Stimulated activated CD8-positive, alpha-beta memory T cell treated with anti-CD3 and anti-CD28 coated beads, Interleukin-15, amount 100 ng/mL, for 24 hours (primary cell): ENCODE results near the gene INSIG1.

ENCODE experiments used
- DNase-seq: peaks from one replicate; pipeline ENCODE4 v3.0.0-alpha.2; 2020; ENCODE audit warnings: low read depth

INSIG1 gene

DNA sequence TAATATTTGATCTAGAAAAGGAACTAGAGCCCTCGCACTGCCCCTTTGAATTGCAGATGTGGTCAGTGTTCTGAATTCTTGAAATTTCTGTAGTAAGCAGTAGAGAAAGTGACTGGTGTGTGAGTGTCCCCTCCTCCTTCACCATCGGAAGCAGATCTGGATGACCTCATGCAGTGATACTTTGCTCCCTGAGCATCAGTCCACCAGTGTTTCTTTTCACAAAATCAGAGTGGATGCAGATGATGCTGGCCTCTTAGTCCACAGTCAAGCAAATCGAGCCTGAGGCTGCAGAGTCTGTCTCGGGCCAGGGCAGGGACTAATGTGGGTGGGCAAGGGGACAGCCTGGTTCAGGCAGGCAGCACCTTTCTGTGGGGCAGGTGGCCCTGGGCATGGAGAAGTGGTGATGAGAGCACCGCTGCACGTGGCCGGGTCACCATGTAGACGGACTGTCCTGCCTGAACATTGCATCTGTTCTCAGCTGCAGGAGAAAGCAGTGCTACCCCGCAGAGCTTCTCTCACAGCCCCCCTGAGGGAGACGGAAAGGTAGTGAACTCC, 5.4 kb downstream of the INSIG1 start:
- no peak for DNase-seq

DNA sequence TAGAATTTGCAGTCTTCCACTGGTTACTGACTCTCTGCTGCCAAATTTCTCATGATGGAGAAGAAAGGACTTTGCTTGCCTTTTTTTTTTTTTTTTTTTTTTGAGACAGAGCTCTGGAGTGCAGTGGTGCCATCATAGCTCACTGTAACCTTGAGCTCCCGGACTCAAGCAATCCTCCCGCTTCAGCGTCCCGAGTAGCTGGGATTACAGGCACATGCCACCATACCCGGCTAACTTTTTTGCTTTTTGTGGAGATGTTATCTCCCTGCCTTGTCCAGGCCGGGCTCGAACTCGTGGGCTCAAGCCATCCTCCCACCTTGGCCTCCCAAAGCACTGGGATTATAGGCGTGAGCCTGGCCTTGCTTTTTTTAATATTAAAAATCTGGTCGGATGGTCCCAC, 6.2 kb downstream of the INSIG1 start:
- DNase-seq, result no peak

- DNase-seq, result no peak
Measured at GRCh38 chr7:155305231-155305904, 7.7 kb downstream of the INSIG1 start.

GRCh38 chr7:155306673-155307470, 9.2 kb downstream of the INSIG1 start:
- no peak for DNase-seq

- no peak for DNase-seq
Measured at GRCh38 chr7:155308330-155309020, 10.8 kb downstream of the INSIG1 start.

GRCh38 chr7:155309021-155309338, 11.3 kb downstream of the INSIG1 start:
- DNase-seq, result no peak

DNA sequence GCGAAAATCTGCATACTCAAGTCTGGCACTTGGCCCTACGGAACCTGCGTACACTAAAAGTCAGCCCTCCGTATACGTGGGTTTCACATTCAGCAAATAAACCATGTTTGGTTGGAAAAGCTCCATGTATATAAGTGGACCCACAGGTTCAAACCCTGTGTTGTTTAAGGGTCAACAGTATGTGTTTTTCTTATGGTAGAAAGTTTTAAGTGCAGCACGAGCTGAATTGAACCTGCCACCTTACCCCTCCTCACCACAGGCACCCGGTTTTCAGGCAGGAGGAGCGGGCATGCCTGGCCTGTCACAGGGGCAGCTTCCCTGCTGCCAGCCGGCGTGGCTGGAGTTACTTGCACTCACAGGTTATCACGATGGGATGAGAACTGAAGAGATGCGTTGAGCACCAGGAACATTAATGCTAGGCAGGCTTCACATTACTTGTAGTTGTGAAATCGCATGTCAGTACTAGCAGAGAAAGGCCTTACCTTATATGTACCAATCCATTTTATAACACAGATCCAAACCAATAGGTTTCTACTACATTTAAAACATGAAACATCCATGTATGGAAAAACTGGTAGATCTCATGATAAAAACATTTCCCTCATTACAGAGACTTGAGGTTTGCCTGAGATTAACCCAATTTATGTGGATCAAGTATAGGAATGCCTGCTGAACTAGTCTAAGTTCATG, 12.9 kb downstream of the INSIG1 start:
- DNase-seq, result no peak

DNA sequence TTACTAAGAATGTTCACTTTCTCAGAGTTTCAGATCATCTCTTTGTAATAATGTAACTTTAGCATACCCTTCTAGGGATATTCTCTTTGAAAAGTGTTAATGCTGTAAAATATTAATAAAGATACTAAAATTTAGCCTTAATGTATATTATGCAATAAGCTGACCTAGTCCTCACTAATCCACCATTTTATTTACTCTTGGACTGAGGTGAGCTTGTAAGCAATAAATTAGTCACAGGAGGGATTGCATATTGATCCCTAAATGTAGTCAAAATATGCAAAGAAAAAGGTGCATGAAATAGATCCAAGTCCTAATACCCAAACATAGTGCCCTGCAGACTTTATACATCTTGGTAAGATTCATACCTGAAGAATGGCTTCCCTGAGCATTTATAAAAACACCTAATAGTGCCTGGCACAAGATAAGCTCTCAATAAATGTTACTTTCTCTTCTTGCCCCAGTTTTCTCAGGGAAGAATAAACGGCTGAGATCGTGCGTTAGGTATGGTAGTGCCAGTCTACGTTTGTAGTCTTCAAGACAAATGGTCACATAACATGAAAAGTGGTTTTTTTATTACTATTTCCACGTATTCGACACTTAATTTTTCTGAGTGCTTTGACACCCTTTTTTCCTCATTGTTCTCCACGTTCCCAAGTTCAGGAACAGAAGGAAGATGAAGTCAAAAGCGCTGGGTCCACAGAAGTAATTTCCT, 14.3 kb downstream of the INSIG1 start:
- no peak for DNase-seq

DNA sequence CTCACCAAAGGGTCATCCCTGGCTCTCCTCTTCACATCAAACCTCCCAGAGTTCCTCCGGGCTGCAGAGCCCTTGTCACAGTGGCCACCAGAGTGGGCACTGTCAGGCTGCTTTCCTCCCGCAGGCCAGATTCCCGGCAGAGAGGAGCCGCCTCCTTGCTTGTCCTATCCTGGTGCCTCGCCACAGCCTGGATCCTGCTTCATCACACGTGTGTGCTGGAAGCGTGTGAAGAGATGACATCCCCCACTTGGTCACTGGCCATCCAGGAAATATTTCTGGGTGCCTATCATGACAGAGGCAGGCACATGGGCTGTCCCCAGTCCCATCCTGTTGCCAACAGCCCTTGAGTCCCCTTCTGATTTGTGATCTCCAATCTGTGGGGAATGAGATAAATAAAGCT, 15.0 kb downstream of the INSIG1 start:
- DNase-seq, result no peak

DNA sequence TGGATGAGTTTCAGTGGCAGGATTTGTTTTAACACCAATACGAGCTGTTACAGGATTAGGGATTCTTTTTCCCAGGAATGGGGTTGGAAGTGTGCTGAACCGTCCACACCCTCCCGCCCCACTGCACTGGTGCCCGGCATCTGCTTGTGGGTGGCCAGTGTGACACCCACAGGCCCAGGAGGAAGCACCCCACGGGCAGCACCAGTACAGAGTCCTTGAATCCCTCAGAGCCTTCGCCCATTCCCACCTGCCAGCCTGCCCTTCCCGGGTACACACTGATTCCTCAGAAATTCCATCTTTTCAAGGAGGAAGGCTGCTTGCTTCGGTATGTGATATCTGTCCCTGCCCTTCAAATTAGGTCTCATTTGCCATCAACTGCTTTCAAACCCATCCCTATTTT, 15.4 kb downstream of the INSIG1 start:
- no peak for DNase-seq

DNA sequence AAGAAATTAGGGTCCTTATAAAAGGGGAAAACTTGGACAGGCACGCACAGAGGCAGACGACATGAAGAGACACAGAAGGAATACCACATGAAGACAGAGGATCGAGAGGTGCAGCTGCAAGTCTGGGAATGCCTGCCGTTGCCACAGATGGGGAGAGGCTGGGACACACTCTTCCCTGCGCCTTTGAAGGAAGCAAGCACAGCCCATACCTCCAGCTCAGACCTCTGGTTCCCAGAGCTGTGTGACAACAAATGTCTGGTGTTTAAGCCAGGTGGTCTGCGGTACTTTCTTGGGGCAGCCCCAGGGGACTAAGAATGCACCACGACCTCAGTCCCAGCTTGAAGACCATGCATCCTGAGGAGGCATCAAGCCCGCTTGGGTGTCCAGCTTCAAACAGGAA, 18.3 kb downstream of the INSIG1 start:
- no peak for DNase-seq

GRCh38 chr7:155316427-155317113, 18.9 kb downstream of the INSIG1 start:
- DNase-seq, result no peak

DNA sequence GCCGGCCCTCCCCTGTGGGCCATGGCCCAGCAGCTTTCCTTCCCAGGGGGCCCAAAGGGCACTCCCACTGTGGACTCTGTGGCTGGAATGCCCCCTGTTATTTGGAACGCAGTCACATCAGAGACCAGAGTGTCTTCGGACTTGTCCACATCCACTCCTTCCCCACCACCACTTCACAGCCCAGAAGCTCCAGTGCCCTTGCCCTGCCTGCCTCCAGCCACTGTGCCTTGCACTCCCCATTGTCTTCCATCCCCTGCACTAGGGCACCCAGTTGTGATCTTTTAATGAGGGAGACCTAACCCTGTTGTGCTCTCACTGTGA, 19.4 kb downstream of the INSIG1 start:
- DNase-seq, result no peak

DNA sequence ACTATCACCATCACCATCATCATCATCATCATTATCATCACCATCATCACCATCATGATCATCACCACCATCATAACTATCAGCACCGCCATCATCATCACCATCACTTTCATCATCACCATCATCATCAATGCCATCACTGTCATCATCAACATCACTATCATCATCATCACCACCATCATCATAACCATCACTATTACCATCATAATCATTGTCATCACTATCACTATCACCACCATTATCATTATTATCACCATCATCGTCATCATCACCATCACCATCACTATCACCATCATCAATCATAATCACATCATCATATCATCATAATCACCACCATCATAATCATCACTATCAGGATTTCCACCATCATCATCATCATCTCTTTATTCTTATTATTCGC, 20.6 kb downstream of the INSIG1 start:
- DNase-seq, result no peak

GRCh38 chr7:155322530-155322929, 24.9 kb downstream of the INSIG1 start:
- DNase-seq, result no peak

- no peak for DNase-seq
Measured at GRCh38 chr7:155323001-155323638, 25.4 kb downstream of the INSIG1 start.

- no peak for DNase-seq
Measured at GRCh38 chr7:155324012-155324917, 26.6 kb downstream of the INSIG1 start.

- no peak for DNase-seq
Measured at GRCh38 chr7:155324918-155325235, 27.2 kb downstream of the INSIG1 start.

GRCh38 chr7:155326385-155326784, 28.7 kb downstream of the INSIG1 start:
- DNase-seq, result no peak
